Endothelial cell of umbilical vein (primary cell): ENCODE data around the gene MAP3K14. TPM values are rescaled to one million over a fixed set of nuclear protein-coding genes. Genes with fewer than 3 reads are reported as not detected.

Experiments
- BruUV-seq: library from RNA; stranded (reverse); fragments of 400-500 nt; replicated peaks from 2 replicates; lab custom pipeline; 2021; lab: Mats Ljungman, UMichigan
- CTCF ChIA-PET: fragments of 300-600, 350-600 bp; sonication (Branson Sonifier 250); formaldehyde crosslinking; loops from one replicate; lab custom pipeline; 2021; ENCODE audit warnings: antibody characterized with exemption, inconsistent platforms; lab: Charles Lee
- POLR2A ChIA-PET: fragments of 300-600, 350-600 bp; sonication (Branson Sonifier 250); formaldehyde crosslinking; loops from one replicate; lab custom pipeline; 2021; ENCODE audit warnings: antibody characterized with exemption, inconsistent platforms; lab: Charles Lee
- DNase-seq: peaks from one replicate; pipeline ENCODE4 v3.0.0-alpha.2; 2011; ENCODE audit warnings: low read depth, low spot score
- FAIRE-seq: peaks from 2 replicates; lab custom pipeline; 2011; peaks lifted over from hg19 to GRCh38; lab: Jason Lieb, UNC
- H2AFZ ChIP-seq: 2 replicates; pipeline ENCODE4 v1.6.0; 2012; ENCODE audit warnings: low read depth, low read length, control low read depth, inconsistent platforms
- H3K27ac ChIP-seq: 2 replicates; pipeline ENCODE4 v1.5.1; 2011; ENCODE audit warnings: low read depth, mild to moderate bottlenecking, control low read depth, low read length, moderate library complexity; ENCODE audit not compliant: insufficient read depth
- H3K27me3 ChIP-seq, 2 experiments: 2 replicates each; pipeline versions ENCODE4 v1.6.0 to v1.6.1; 2011; ENCODE audit warnings: low read length in 2 of 2, mixed read lengths in 1 of 2; ENCODE audit not compliant: control insufficient read depth in 2 of 2, insufficient read depth in 2 of 2
- H3K36me3 ChIP-seq, 2 experiments: 2 replicates in 1 of 2; 3 replicates in 1 of 2; pipeline ENCODE4 v1.5.1; 2011; ENCODE audit warnings: low read length in 2 of 2, mild to moderate bottlenecking in 1 of 2, moderate library complexity in 1 of 2; ENCODE audit not compliant: control insufficient read depth in 2 of 2, insufficient read depth in 2 of 2; ENCODE audit errors: extremely low read depth in 1 of 2
- H3K4me1 ChIP-seq: 3 replicates; pipeline ENCODE4 v1.5.1; 2011; ENCODE audit warnings: mild to moderate bottlenecking, low read length; ENCODE audit not compliant: control insufficient read depth, insufficient read depth; ENCODE audit errors: extremely low read depth
- H3K4me2 ChIP-seq: 2 replicates; pipeline ENCODE4 v1.6.1; 2011; ENCODE audit warnings: low read length, control low read depth, mixed read lengths; ENCODE audit not compliant: insufficient read depth
- H3K4me3 ChIP-seq, 3 experiments: fragments of 200-600 bp in 1 of 3; sonication (generic), shearing (Covaris generic) in 1 of 3; replicated peaks in 1 of 3; 2 replicates each; pipeline ENCODE4 v1.5.1; 2011 to 2016; ENCODE audit warnings: control low read depth in 3 of 3, low read length in 3 of 3, mild to moderate bottlenecking in 2 of 3, inconsistent platforms in 1 of 3, low read depth in 1 of 3, moderate library complexity in 1 of 3; ENCODE audit not compliant: insufficient read depth in 1 of 3
- H3K79me2 ChIP-seq: 2 replicates; pipeline ENCODE4 v1.6.0; 2012; ENCODE audit warnings: low read length, inconsistent platforms; ENCODE audit not compliant: control insufficient read depth, insufficient read depth
- H3K9ac ChIP-seq: replicated peaks from 2 replicates; pipeline ENCODE3; 2011; ENCODE audit warnings: low read length, control low read depth; ENCODE audit not compliant: insufficient read depth; ENCODE audit errors: extremely low read depth
- H3K9me1 ChIP-seq: replicated peaks from 3 replicates; pipeline ENCODE4 v1.6.0; 2011; ENCODE audit warnings: mild to moderate bottlenecking, low read length; ENCODE audit not compliant: control insufficient read depth, insufficient read depth; ENCODE audit errors: extremely low read depth
- H3K9me3 ChIP-seq: replicated peaks from 2 replicates; pipeline ENCODE4 v1.5.1; 2012; ENCODE audit warnings: low read length, inconsistent platforms; ENCODE audit not compliant: control insufficient read depth, insufficient read depth
- H4K20me1 ChIP-seq: replicated peaks from 2 replicates; pipeline ENCODE3; 2011; ENCODE audit warnings: mild to moderate bottlenecking, low read length; ENCODE audit not compliant: control insufficient read depth, insufficient read depth; ENCODE audit errors: extremely low read depth
- EZH2 ChIP-seq: IDR thresholded peaks from 2 replicates; pipeline ENCODE4 v1.6.1; 2012; ENCODE audit warnings: borderline replicate concordance, low read depth, mild to moderate bottlenecking, moderate library complexity, low read length, inconsistent platforms; ENCODE audit not compliant: severe bottlenecking
- FOS ChIP-seq: IDR thresholded peaks from 2 replicates; pipeline ENCODE4 v1.6.1; 2011; ENCODE audit warnings: mild to moderate bottlenecking, low read length, moderate library complexity, borderline replicate concordance; ENCODE audit not compliant: insufficient read depth
- GATA2 ChIP-seq: IDR thresholded peaks from 2 replicates; pipeline ENCODE4 v1.7.0; 2011; ENCODE audit warnings: low read depth, mild to moderate bottlenecking, moderate library complexity, mixed read lengths, low read length; ENCODE audit not compliant: insufficient read length, insufficient read depth
- POLR2AphosphoS5 ChIP-seq: IDR thresholded peaks from 2 replicates; pipeline ENCODE4 v1.6.1; 2012; ENCODE audit warnings: low read depth, mild to moderate bottlenecking, control low read depth, low read length, moderate library complexity; ENCODE audit not compliant: insufficient read depth
- dilution Hi-C: fragments of 300-500 bp; cut with MboI; formaldehyde crosslinking; loops from one replicate; pipeline ENCODE4 v1.15.0; 2019; ENCODE audit warnings: low sequenced_read_pairs; ENCODE audit not compliant: extremely low pct_ligation_motif_present
- intact Hi-C: fragments of 100-400 bp; cut with micrococcal nuclease; formaldehyde crosslinking; loops from one replicate; pipeline ENCODE4 v1.10.0; 2022
- polyA plus RNA-seq, 4 experiments: library from polyadenylated mRNA; depleted of rRNA in 3 of 4; stranded (reverse) in 3 of 4; unstranded in 1 of 4; fragments of >200 nt; gene quantifications; 2 replicates each; pipeline versions ENCODE4 v1.2.1 to v1.2.3, GENCODE V29; 2011 to 2012; ENCODE audit warnings: missing spikeins in 1 of 4
- total RNA-seq: library from RNA; stranded (reverse); gene quantifications from 2 replicates; pipeline ENCODE4 v1.2.3, GENCODE V29; 2021
- TF ChIP-seq, protein P1 (sequence below): IDR thresholded peaks from 2 replicates; pipeline ENCODE4 v1.6.1; 2011; ENCODE audit not compliant: insufficient read depth, insufficient read length
- TF ChIP-seq, protein P2 (sequence below), 2 donors: IDR thresholded peaks; 1 replicate in 1 of 2; 2 replicates in 1 of 2; pipeline ENCODE4 v1.5.1; 2011; ENCODE audit warnings: low read length in 2 of 2, mild to moderate bottlenecking in 2 of 2, moderate library complexity in 2 of 2, control low read depth in 1 of 2, inconsistent platforms in 1 of 2, low read depth in 1 of 2; ENCODE audit not compliant: insufficient read depth in 1 of 2; ENCODE audit errors: extremely low read depth in 1 of 2

MAP3K14 gene
- total and polyA plus RNA-seq, 2 donors (not counting 3 experiments of a cell fraction or from before 2014, with no cell fraction given), result 5.4 to 9.8 TPM

DNA sequence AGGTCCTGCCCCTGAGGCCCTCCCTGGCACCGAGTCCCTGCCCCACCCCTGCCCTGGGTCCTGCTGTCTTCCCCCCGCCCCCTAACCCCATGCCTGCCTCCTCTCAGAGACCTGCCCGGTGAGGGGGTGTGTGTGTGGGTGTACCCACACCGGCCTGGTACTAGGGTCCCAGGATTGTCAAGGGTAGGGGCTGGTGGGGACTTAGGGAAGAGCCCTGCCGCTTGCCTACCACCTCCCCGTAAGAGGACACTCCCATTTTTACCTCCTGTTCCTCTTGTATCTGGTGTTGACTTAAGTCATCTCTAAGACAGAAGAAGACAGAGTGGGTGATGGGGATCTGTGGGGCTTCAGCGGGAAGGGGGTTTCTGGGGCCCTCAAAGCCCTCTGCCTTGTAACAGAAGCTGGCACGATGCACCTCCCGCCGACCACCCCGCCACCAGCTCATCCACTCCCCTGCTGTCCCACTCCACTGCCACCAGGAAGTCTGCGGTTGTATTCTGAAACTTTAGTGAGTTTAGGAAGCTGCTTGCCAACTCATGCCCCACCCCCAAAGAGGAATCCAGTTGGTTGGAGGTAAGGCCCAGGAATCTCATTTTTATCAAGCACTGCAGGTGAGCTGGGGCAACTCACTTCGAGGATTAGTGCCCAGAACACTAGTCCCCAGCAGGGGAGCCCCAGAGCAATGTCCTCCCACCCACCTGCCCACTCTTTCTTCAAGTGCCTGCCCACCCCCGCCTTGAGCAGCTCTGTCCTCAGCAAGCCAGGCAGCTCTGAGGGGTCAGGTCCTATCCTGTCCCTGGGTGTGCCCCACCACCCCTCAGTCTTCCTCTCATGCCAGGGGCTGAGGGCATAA is 60.5 kb downstream of the MAP3K14 start:
- TF ChIP-seq FOS (no peak), EZH2 (no peak), POLR2AphosphoS5 (no peak), GATA2 (no peak)
- TF ChIP-seq, protein P1, sequence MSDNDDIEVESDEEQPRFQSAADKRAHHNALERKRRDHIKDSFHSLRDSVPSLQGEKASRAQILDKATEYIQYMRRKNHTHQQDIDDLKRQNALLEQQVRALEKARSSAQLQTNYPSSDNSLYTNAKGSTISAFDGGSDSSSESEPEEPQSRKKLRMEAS, result no peak
- TF ChIP-seq, protein P2, sequence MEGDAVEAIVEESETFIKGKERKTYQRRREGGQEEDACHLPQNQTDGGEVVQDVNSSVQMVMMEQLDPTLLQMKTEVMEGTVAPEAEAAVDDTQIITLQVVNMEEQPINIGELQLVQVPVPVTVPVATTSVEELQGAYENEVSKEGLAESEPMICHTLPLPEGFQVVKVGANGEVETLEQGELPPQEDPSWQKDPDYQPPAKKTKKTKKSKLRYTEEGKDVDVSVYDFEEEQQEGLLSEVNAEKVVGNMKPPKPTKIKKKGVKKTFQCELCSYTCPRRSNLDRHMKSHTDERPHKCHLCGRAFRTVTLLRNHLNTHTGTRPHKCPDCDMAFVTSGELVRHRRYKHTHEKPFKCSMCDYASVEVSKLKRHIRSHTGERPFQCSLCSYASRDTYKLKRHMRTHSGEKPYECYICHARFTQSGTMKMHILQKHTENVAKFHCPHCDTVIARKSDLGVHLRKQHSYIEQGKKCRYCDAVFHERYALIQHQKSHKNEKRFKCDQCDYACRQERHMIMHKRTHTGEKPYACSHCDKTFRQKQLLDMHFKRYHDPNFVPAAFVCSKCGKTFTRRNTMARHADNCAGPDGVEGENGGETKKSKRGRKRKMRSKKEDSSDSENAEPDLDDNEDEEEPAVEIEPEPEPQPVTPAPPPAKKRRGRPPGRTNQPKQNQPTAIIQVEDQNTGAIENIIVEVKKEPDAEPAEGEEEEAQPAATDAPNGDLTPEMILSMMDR (IDR thresholded peaks at IDR 0.05; ENCODE audit: extremely low read depth in 1 of 2, insufficient read depth in 1 of 2, low read depth in 1 of 2, low read length in 2 of 2), result peak in 1 of 2 donors; percentile 27
- Histone ChIP-seq H3K9me3 (no peaks in the 10 kb centered on the region), H4K20me1 (no peaks in the 10 kb centered on the region), H3K9me1 (no peaks in the 10 kb centered on the region), H3K9ac (no peak overlapping the region), H3K36me3 (no peaks in the 10 kb centered on the region), H3K27ac (no peak overlapping the region), H3K4me1 (no peaks in the 10 kb centered on the region), H3K4me2 (no peak overlapping the region), H2AFZ (no peak overlapping the region), H3K4me3 (no peak overlapping the region), H3K79me2 (no peaks in the 10 kb centered on the region), H3K27me3 (peaks cover 0 to 2% of the 10 kb centered on the region in 2 experiments)
- ChIA-PET CTCF (interaction anchor here (1.2 to 3.0 kb wide), 5 partner anchors 10 to 21 kb away, joined by 3 to 13 read pairs (median 5); no protein-coding TSS in a partner anchor), POLR2A (no interaction called here)
- intact Hi-C loops (no loop called here), dilution Hi-C loops (no loop called here)
- BruUV-seq, result no TSS peak
- FAIRE-seq, result no peak
- no peak for DNase-seq
